ENCODE data around the gene ZNF850. TPM values are rescaled to one million over a fixed set of nuclear protein-coding genes. Genes with fewer than 3 reads are reported as not detected.

Gene ZNF850
- total and polyA plus RNA-seq, 2 of the 8 experiments (the other 6 are each of a cell fraction or from before 2014, with no cell fraction given) = 6.7 to 21.2 TPM

- DNase-seq (ENCODE audit: low read depth in 1 of 2, low spot score in 2 of 2) (no peak), FAIRE-seq (no peak)
- H3K4me2 ChIP-seq (ENCODE audit: insufficient read depth in 1 of 2, low read depth in 2 of 2, low read length in 2 of 2) = no peak overlapping the region
- H3K4me3 ChIP-seq (ENCODE audit: extremely low read depth in 1 of 4, insufficient read depth in 2 of 4, low read depth in 3 of 4, low read length in 4 of 4) = peak overlapping the region in 1 of 4 experiments; percentile 27; a peak in 2 of 8 replicates
- H2BK20ac ChIP-seq (ENCODE audit: low read length) = no peak overlapping the region
- no peak overlapping the region for H4K5ac ChIP-seq (ENCODE audit: insufficient read length, low read depth, low read length)
- ChIA-PET POLR2A (ENCODE audit: partially characterized antibody) (interaction anchor here (1.6 kb wide), 1 partner anchor 18 kb away, joined by 6 read pairs; the partner anchor contains the start of gene ZNF790), CTCF (ENCODE audit: partially characterized antibody) (no interaction called here)
- no peak overlapping the region for H2AK5ac ChIP-seq (ENCODE audit: low read depth, low read length)
- H2BK15ac ChIP-seq (ENCODE audit: low read length) = no peak overlapping the region
- 94% methylated on average over 7 of the region's 7 CpGs; no CpG with 5 or more reads in 1 of the 2 experiments for WGBS, 2 experiments (ENCODE audit: extremely low coverage in 1 of 2, insufficient coverage in 1 of 2, insufficient read length in 1 of 2, insufficient replicate concordance in 2 of 2, low coverage in 1 of 2, low lambda C conversion rate in 2 of 2, missing lambda C conversion rate in 1 of 2)
- no peak overlapping the region for H2BK5ac ChIP-seq (ENCODE audit: low read depth, low read length)
- no peak overlapping the region for H3K4ac ChIP-seq (replicated peaks; ENCODE audit: insufficient read length, low read depth, low read length)
- no peak overlapping the region for H3K23ac ChIP-seq (ENCODE audit: insufficient read length)
- no peaks in the 10 kb centered on the region for H3K79me2 ChIP-seq (ENCODE audit: control insufficient read depth in 1 of 2, insufficient read depth in 2 of 2, low read length in 2 of 2)
- H3K27ac ChIP-seq (ENCODE audit: low read depth, low read length) = no peak overlapping the region
- no peak overlapping the region for H4K91ac ChIP-seq (replicated peaks; ENCODE audit: insufficient read length, low read length)
- TF ChIP-seq ZNF274 (IDR thresholded peaks at IDR 0.05; ENCODE audit: borderline replicate concordance, extremely low read depth, low read length) (peak; percentile 99), NANOG (IDR thresholded peaks at IDR 0.05; ENCODE audit: insufficient read depth, low read depth, low read length, poor library complexity, severe bottlenecking) (no peak)
- H3K9me3 ChIP-seq (ENCODE audit: insufficient read depth in 2 of 2, low read depth in 1 of 2, low read length in 1 of 2) = peaks cover 76 to 83% of the 10 kb centered on the region in 2 experiments
- no peak overlapping the region for H2BK12ac ChIP-seq (ENCODE audit: low read depth, low read length)
- H3K27me3 ChIP-seq (replicated peaks in 1 of 4; ENCODE audit: control insufficient read depth in 3 of 4, extremely low read depth in 1 of 4, insufficient read depth in 3 of 4, low read length in 3 of 4) = no peaks in the 10 kb centered on the region
- no peaks in the 10 kb centered on the region for H4K20me1 ChIP-seq (replicated peaks in 1 of 2; ENCODE audit: control insufficient read depth in 1 of 2, insufficient read depth in 2 of 2, low read length in 2 of 2)
- H4K8ac ChIP-seq (ENCODE audit: extremely low read depth, insufficient read depth, low read length) = no peak overlapping the region
- no peaks in the 10 kb centered on the region for H3K4me1 ChIP-seq (replicated peaks in 1 of 4; ENCODE audit: control insufficient read depth in 3 of 4, insufficient read depth in 4 of 4, low read length in 3 of 4)
- no peak overlapping the region for H3K18ac ChIP-seq (ENCODE audit: extremely low read depth, low read length)
- no peak overlapping the region for H2AFZ ChIP-seq (ENCODE audit: low read length)
- no peaks in the 10 kb centered on the region for H3K79me1 ChIP-seq (ENCODE audit: low read depth, low read length)
- no peak overlapping the region for H2BK120ac ChIP-seq (replicated peaks; ENCODE audit: low read depth, low read length)
- H3K56ac ChIP-seq (replicated peaks; ENCODE audit: insufficient read length, low read depth, low read length) = no peak overlapping the region
- H3K36me3 ChIP-seq (ENCODE audit: control insufficient read depth in 2 of 4, insufficient read depth in 4 of 4, low read length in 3 of 4) = peaks cover 3 to 90% (median 38%) of the 10 kb centered on the region in 4 experiments; a peak in 7 of 8 replicates
- no peak overlapping the region for H3K9ac ChIP-seq (replicated peaks in 1 of 4; ENCODE audit: extremely low read depth in 1 of 4, low read depth in 3 of 4, low read length in 3 of 4)
- no peaks in the 10 kb centered on the region for H3K23me2 ChIP-seq (ENCODE audit: low read depth, low read length)
- H3K14ac ChIP-seq (ENCODE audit: insufficient read length) = no peak overlapping the region
These were observed 46.6 kb upstream of the ZNF850 start for GRCh38 chr19:36819130-36819630.

Data from H1 (cell line).